ENCODE data around the gene WSB1. TPM values are rescaled to one million over a fixed set of nuclear protein-coding genes. Genes with fewer than 3 reads are reported as not detected.

Gene WSB1
- total and polyA plus RNA-seq, 12 donors = 42.5 to 125 (median 60.5) TPM

- intact Hi-C loops (cut with DNase I) = no loop called here
- WGBS, 2 donors = 89 to 93% methylated on average over 7 of the region's 7 CpGs
- ATAC-seq = no peak
- Histone ChIP-seq H3K36me3 (peaks cover 0 to 98% (median 44%) of the 10 kb centered on the region in 9 donors), H3K27me3 (no peaks in the 10 kb centered on the region), H3K4me3 (no peak overlapping the region), H3K9me3 (no peaks in the 10 kb centered on the region), H3K27ac (no peak overlapping the region), H3K4me1 (peaks cover 0 to 53% (median 35%) of the 10 kb centered on the region in 9 donors)
- no peak for DNase-seq
- TF ChIP-seq CTCF (IDR thresholded peaks at IDR 0.05) = no peak
These were observed 12.4 kb downstream of the WSB1 start for GRCh38 chr17:27306276-27306835.

- no peak for TF ChIP-seq CTCF (IDR thresholded peaks at IDR 0.05)
- Histone ChIP-seq H3K9me3 (no peaks in the 10 kb centered on the region), H3K27ac (no peak overlapping the region), H3K4me1 (peaks cover 0 to 36% (median 13%) of the 10 kb centered on the region in 9 donors), H3K4me3 (no peak overlapping the region), H3K36me3 (peaks cover 0 to 100% (median 51%) of the 10 kb centered on the region in 9 donors), H3K27me3 (no peaks in the 10 kb centered on the region)
- ATAC-seq (no peak), DNase-seq (no peak)
- intact Hi-C loops (cut with DNase I) = loop anchor here in 1 of 10 donors (5.0 kb wide), 1 partner anchor 48 kb away; no protein-coding TSS in a partner anchor
- 93% methylated on average over 4 of the region's 4 CpGs for WGBS, 2 donors
These were observed 16.7 kb downstream of the WSB1 start for GRCh38 chr17:27310565-27311110.

- Histone ChIP-seq H3K9me3 (no peaks in the 10 kb centered on the region), H3K36me3 (peaks cover 0 to 100% (median 60%) of the 10 kb centered on the region in 9 donors), H3K27me3 (no peaks in the 10 kb centered on the region), H3K4me3 (no peak overlapping the region), H3K27ac (no peak overlapping the region), H3K4me1 (peaks cover 0 to 31% (median 15%) of the 10 kb centered on the region in 9 donors)
- WGBS, 2 donors = 67 to 68% methylated on average over 1 of the region's 1 CpG
- intact Hi-C loops (cut with DNase I) = loop anchor here in 1 of 10 donors (5.0 kb wide), 1 partner anchor 51 kb away; no protein-coding TSS in a partner anchor
- no peak for TF ChIP-seq CTCF (IDR thresholded peaks at IDR 0.05)
- DNase-seq = no peak
- ATAC-seq = no peak
These were observed 19.4 kb downstream of the WSB1 start for GRCh38 chr17:27313301-27313700.

GRCh38 chr17:27315322-27315721 lies 21.4 kb downstream of the WSB1 start:
- Histone ChIP-seq H3K9me3 (no peaks in the 10 kb centered on the region), H3K27ac (peak overlapping the region in 8 of 10 donors; percentile 12 to 81 (median 74)), H3K4me3 (no peak overlapping the region), H3K36me3 (peaks cover 0 to 94% (median 47%) of the 10 kb centered on the region in 9 donors), H3K4me1 (peaks cover 6 to 51% (median 32%) of the 10 kb centered on the region in 9 donors), H3K27me3 (no peaks in the 10 kb centered on the region)
- DNase-seq = peak; percentile 80 to 88
- peak; percentile 59 to 85 (median 74) for ATAC-seq
- TF ChIP-seq CTCF (IDR thresholded peaks at IDR 0.05) = no peak
- WGBS, 2 donors = 23 to 32% methylated on average over 6 of the region's 6 CpGs
- intact Hi-C loops (cut with DNase I) = no loop called here
